Fibroblast of the aortic adventitia (primary cell): ENCODE results near the gene NEURL1B. TPM values are rescaled to one million over a fixed set of nuclear protein-coding genes. Genes with fewer than 3 reads are reported as not detected.

Experiments
- DNase-seq: peaks from one replicate; pipeline ENCODE4 v3.0.0-alpha.2; 2010; ENCODE audit warnings: low read depth
- H3K4me3 ChIP-seq: 2 replicates; pipeline ENCODE4 v1.5.1; 2011; ENCODE audit warnings: low read depth, mild to moderate bottlenecking, control low read depth, low read length, moderate library complexity
- CTCF ChIP-seq: IDR thresholded peaks from 2 replicates; pipeline ENCODE4 v1.5.1; 2011; ENCODE audit warnings: mild to moderate bottlenecking, low read length, control low read depth, inconsistent platforms; ENCODE audit not compliant: insufficient read depth
- total RNA-seq: library from RNA; depleted of rRNA; stranded (reverse); fragments of >200 nt; gene quantifications from 2 replicates; pipeline ENCODE4 v1.2.3, GENCODE V29; 2012; ENCODE audit warnings: low replicate concordance

NEURL1B gene
- total RNA-seq, 1 donor: 2.5 TPM

GRCh38 chr5:172728481-172729241 is 87.6 kb downstream of the NEURL1B start:
- TF ChIP-seq CTCF: no peak
- DNase-seq: no peak
- no peak overlapping the region for H3K4me3 ChIP-seq

GRCh38 chr5:172729588-172729987 is 88.5 kb downstream of the NEURL1B start:
- TF ChIP-seq CTCF: no peak
- no peak overlapping the region for H3K4me3 ChIP-seq
- DNase-seq: no peak

- TF ChIP-seq CTCF: no peak
- no peak overlapping the region for H3K4me3 ChIP-seq
- no peak for DNase-seq
These were observed 89.2 kb downstream of the NEURL1B start for GRCh38 chr5:172730222-172730621.

- TF ChIP-seq CTCF: no peak
- no peak for DNase-seq
These were observed 90.1 kb downstream of the NEURL1B start for GRCh38 chr5:172730981-172731679.

GRCh38 chr5:172731680-172732074 is 90.6 kb downstream of the NEURL1B start:
- no peak for DNase-seq
- no peak overlapping the region for H3K4me3 ChIP-seq
- no peak for TF ChIP-seq CTCF

More at GRCh38 chr5:172730981-172731679, 90.1 kb downstream of the NEURL1B start:
- no peak overlapping the region for H3K4me3 ChIP-seq

GRCh38 chr5:172732201-172732865 is 91.3 kb downstream of the NEURL1B start:
- no peak for DNase-seq
- no peak overlapping the region for H3K4me3 ChIP-seq
- no peak for TF ChIP-seq CTCF
